ENCODE results near the gene OXCT2.

Gene OXCT2

DNA sequence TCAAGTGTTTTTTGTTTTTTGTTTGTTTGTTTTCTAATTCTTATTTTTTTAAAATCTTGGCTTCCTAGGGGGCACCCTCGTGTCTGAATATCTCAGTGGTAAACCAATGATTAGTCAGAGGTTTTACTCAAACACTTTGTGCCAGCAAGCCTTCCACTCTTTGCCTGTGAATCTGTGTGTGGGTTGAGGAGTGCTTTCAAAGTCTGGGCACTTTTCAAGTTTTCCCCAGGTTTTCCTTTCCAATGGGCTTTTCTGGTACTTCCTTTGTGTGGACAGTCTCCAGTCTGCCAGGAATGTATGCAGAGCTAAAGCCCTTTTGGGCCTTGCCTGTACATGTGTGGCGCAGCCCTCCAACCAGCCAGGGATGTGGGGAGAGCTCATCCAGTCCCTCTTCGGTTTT is 42.1 kb downstream of the OXCT2 start:
- no peak for DNase-seq

GRCh38 chr1:39727932-39728317 is 43.2 kb downstream of the OXCT2 start:
- no peak for DNase-seq

GRCh38 chr1:39727221-39727931 is 43.8 kb downstream of the OXCT2 start:
- DNase-seq = no peak

- DNase-seq = no peak
Measured at GRCh38 chr1:39726600-39726999, 44.5 kb downstream of the OXCT2 start.

GRCh38 chr1:39722495-39722894 is 48.7 kb downstream of the OXCT2 start:
- no peak for DNase-seq

DNA sequence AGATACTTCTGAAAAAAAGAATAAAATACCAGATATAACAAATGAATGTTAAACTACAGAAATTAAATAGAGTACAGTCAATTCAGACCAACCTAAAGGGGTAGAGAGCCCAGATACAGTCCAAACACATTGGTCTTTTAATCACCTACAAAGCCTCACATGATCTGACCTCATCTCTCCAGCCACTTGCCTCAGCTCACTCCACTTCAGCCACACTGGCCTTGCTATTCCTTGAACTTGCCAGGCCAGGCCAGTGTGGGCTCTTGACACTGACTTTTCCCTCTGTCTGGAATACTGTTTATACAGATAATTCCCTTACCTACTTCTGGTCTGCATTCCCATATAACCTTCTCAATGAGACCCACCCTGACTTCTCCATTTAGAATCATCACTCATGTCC is 49.5 kb downstream of the OXCT2 start:
- DNase-seq = no peak

DNA sequence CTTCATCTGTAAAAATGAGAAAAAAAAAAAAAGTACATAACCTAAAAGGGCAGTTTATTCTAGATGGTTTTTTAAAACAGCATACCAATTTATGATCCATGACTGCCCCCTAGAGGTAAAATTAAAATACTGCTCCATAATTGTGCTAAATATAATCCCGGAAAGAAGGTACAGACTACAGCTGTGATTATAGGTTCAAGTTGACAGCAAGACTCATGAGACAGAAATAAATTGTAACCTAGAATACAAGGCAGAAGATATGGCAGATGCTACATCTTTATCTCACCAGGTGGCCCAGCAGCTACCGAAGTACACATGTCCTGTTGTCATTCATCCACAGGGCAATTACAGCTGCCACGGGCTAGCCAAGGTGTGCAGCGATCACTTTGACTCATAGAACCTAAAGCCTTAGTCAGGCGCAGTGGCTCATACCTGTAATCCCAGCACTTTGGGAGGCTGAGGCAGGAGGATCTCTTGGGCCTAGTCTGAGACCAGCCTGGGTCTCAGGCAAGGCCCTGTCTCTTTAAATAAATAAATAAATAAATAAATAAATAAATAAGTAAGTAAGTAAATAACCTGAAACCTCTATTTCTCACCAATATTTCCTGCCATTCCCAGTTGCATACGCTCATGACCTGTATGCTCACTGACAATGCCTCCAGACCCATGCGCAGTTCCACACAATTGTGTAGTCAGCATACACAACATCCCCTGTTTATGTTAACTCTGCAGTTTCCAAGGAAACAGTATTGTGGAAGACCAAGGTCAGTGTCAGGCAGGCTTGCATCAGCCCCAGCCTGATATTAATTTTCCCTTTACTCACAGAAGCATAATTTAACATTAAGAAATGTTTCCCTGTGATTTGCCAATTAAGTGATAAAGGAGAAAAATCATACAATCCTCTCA is 50.8 kb downstream of the OXCT2 start:
- peak; percentile 40 to 45 for DNase-seq
